GM20000 (cell line): ENCODE results near the gene SLC12A6.
A peak's percentile ranks its signal among the peaks of the same experiment; 100 is the strongest.

Experiments used
- DNase-seq: peaks from one replicate; pipeline ENCODE4 v3.0.0; 2012; ENCODE audit warnings: low spot score
- TF ChIP-seq, protein P1 (sequence below): IDR thresholded peaks from 2 replicates; pipeline ENCODE4 v1.5.1; 2012; ENCODE audit warnings: mild to moderate bottlenecking, control low read depth; ENCODE audit errors: extremely low read depth, missing control alignments

Gene SLC12A6

DNA sequence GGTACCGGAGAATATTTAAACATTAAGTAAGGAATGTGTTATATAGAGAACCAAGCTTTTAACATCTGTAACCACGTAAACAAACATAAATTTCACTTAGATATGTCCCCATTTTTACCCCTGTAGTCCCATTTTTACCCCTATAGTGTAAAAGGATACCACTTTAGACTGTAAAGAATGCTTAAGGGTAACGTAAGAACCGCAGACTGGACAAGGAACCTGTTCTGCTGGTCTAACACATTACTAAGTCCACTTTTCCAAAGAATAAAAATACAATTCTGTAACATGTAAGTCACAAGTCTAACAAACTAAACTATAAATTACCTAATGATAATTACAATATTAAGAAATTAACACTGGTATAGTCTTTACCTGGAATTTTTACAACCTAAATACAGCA lies 2.9 kb downstream of the SLC12A6 start:
- no peak for DNase-seq

DNA sequence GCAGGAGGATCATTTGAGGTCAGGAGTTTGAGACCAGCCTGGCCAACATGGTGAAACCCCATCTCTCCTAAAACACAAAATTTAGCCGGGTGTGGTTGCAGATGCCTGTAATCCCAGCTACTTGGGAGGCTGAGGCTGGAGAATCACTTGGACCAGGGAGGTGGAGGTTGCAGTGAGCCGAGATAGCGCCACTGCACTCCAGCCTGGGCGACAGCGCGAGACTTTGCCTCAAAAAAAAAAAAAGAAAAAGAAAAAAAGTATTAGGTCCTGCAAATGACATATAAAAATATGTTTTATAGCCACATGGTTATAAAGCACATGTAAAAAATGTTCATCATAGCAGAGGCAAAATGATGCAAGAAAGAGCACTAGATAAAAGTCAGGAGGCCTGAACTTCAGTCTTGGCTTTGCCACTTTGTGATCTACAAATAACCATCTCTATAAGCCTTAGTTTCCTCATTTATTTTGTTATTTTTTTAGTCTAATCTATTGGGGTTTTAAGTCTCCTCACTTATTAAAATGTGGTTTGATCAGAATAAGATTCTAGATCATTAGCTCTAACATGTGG lies 4.9 kb downstream of the SLC12A6 start:
- TF ChIP-seq, protein P1, sequence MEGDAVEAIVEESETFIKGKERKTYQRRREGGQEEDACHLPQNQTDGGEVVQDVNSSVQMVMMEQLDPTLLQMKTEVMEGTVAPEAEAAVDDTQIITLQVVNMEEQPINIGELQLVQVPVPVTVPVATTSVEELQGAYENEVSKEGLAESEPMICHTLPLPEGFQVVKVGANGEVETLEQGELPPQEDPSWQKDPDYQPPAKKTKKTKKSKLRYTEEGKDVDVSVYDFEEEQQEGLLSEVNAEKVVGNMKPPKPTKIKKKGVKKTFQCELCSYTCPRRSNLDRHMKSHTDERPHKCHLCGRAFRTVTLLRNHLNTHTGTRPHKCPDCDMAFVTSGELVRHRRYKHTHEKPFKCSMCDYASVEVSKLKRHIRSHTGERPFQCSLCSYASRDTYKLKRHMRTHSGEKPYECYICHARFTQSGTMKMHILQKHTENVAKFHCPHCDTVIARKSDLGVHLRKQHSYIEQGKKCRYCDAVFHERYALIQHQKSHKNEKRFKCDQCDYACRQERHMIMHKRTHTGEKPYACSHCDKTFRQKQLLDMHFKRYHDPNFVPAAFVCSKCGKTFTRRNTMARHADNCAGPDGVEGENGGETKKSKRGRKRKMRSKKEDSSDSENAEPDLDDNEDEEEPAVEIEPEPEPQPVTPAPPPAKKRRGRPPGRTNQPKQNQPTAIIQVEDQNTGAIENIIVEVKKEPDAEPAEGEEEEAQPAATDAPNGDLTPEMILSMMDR, result no peak
- DNase-seq, result no peak

More for the DNA sequence above, 2.9 kb downstream of the SLC12A6 start:
- TF ChIP-seq, protein P1, result no peak

DNA sequence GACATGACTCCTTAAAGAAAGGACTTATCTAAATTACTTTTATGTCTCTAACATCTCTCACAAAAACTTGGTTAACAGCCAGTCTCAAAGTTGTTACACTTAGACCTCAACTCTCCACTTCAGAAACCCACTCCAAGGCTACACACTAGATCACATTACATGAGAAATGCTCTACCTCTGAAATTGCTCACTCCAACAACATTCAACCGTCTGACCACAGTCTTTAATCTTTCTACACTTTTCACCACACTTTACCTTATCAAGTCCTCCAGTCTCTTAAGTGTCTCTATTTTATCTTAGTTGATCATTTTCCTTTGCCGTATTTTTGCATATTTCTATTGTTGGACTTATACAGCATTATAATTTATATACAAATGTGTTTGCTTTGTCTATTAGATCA lies 5.8 kb downstream of the SLC12A6 start:
- DNase-seq, result no peak

DNA sequence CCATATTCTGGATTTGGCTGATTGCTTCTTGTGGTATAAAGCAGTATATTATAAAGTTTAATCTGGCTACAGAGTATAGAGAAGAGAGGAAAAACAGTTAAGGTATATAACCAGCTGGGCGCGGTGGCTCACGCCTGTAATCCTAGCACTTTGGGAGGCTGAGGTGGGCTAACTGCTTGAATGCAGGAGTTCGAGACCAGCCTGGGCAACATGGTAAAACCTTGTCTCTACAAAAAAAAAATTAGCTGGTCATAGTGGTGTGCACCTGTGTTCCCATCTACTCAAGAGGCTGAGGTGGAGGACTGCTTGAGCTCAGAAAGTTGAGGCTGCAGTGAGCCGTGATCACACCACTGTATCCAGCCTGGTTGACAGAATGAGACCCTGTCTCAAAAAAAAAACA lies 7.3 kb downstream of the SLC12A6 start:
- TF ChIP-seq, protein P1, result no peak
- no peak for DNase-seq

More for the DNA sequence above, 5.8 kb downstream of the SLC12A6 start:
- TF ChIP-seq, protein P1, result no peak

DNA sequence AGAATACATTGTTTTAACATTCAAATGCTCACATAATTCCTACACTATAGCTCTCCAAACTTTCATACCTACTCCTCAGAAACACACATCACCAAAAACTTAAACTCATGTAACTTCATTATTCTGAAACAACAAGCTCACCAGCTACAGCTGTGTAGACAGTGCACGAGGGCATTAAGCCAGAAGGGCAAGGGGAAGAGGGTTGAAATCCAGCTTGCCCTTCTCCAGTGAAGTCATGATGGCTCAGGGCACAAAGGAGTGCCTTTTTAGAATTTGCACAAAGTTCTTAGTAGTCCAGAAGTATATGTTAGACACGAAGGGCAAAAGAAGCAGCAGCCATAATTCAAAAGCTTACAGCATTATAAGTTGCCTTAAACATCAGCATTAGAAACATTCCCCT lies 8.6 kb downstream of the SLC12A6 start:
- no peak for DNase-seq
- TF ChIP-seq, protein P1, result no peak

DNA sequence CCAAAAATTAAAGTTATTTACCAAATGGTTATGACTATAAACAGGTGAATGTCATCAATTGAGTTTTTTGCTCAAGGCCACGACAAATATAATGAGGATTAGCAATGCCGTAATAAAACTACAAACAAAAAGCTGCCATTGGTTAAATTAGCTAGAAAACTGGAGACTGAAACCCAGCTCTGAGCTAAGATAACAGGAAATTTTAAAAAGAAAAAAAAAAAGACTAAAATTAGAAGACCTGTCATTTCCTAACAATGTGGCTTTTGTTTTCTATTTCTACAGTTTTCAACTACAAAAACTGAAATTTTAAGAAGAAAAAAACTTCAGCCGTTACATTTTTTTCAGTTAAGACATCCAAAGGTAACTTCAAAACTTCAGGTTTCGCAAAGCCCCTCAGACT lies 9.7 kb downstream of the SLC12A6 start:
- DNase-seq, result peak; percentile 12
- TF ChIP-seq, protein P1, result no peak

DNA sequence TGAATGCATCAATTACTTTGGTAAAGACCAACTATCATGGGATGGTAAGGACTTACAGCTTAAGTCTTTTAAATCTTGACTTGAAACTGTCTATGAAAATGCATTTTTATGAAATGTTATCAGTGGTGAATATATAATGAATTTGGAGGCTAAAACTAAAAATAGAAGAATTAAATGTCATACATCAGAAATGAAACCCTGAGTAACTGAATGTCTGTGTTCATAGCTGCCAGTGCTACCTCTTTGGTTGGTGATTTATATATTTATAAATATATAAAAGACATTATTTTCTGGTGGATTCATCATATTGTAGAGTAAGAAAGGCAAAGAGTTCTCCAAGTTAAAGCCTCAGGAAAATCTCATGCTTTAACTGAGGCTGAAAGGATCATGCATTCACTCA lies 12.2 kb downstream of the SLC12A6 start:
- TF ChIP-seq, protein P1, result no peak
- DNase-seq, result no peak
